Tracheal epithelial cell (primary cell): ENCODE data around the gene ZAR1. TPM values are rescaled to one million over a fixed set of nuclear protein-coding genes. Genes with fewer than 3 reads are reported as not detected.

ENCODE experiments used
- total RNA-seq: library from RNA; depleted of rRNA; stranded (reverse); fragments of >200 nt; gene quantifications from 2 replicates; pipeline ENCODE4 v1.2.1, GENCODE V29; 2014

The ZAR1 gene, protein sequence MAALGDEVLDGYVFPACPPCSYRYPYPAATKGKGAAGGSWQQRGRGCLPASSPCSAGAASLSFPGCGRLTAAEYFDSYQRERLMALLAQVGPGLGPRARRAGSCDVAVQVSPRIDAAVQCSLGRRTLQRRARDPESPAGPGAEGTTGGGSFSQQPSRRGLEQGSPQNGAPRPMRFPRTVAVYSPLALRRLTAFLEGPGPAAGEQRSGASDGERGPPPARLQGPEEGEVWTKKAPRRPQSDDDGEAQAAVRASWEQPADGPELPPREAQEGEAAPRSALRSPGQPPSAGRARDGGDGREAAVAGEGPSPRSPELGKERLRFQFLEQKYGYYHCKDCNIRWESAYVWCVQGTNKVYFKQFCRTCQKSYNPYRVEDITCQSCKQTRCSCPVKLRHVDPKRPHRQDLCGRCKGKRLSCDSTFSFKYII
- not detected in 2 replicates for total RNA-seq

GRCh38 chr4:48490012-48490679 is at the start of gene ZAR1:
TSS of gene ZAR1 (plus strand) at chr4:48490252. CDS start at chr4:48490292, 40 bp downstream.

GRCh38 chr4:48483006-48483776 is 6.9 kb upstream of the ZAR1 start, which contains the start of gene SLC10A4:
TSS of gene SLC10A4 (plus strand) at chr4:48483343. CDS start at chr4:48483562, 219 bp downstream.

Other genes starting within 250 kb of the ZAR1 start
- 0.43 and 0.48 TPM in 2 replicates for gene TEC, start 220.4 kb upstream of the ZAR1 start, total RNA-seq
- gene SLAIN2, start 148.7 kb upstream of the ZAR1 start, total RNA-seq: 18.6 and 47.1 TPM in 2 replicates
- gene SLC10A4, start 6.9 kb upstream of the ZAR1 start, total RNA-seq: 0.21 TPM in 1 of 2 replicates, not detected in the other